HG02885 (cell line): ENCODE measurements around the gene GRIPAP1.
A peak's percentile ranks its signal among the peaks of the same experiment; 100 is the strongest.

Source experiments
- ATAC-seq: cut with Tn5 transposase; IDR thresholded peaks from one replicate; pipeline ENCODE4 v1.9.1; 2021; ENCODE audit warnings: mild to moderate bottlenecking; ENCODE audit not compliant: unreplicated experiment, poor library complexity

GRIPAP1 gene

GRCh38 chrX:48966796-48967579 is 35.1 kb downstream of the GRIPAP1 start:
- no peak for ATAC-seq

- no peak for ATAC-seq
Observed at GRCh38 chrX:48965959-48966358, 36.1 kb downstream of the GRIPAP1 start.

- no peak for ATAC-seq
Observed at GRCh38 chrX:48961585-48962091, 40.4 kb downstream of the GRIPAP1 start.

- no peak for ATAC-seq
Observed at GRCh38 chrX:48960291-48960690, 41.8 kb downstream of the GRIPAP1 start.

GRCh38 chrX:48958635-48959094 is 43.4 kb downstream of the GRIPAP1 start:
- no peak for ATAC-seq

GRCh38 chrX:48957827-48958634 is 44.0 kb downstream of the GRIPAP1 start:
- ATAC-seq: peak; percentile 85

GRCh38 chrX:48957477-48957826 is 44.6 kb downstream of the GRIPAP1 start, which contains the start of gene OTUD5:
Gene OTUD5 (minus strand): TSS chrX:48957607. CDS start chrX:48957570, 37 bp downstream.
- ATAC-seq: peak; percentile 42

GRCh38 chrX:48956728-48957414 is 45.2 kb downstream of the GRIPAP1 start:
- ATAC-seq: peak; percentile 1

GRCh38 chrX:48948589-48948988 is 53.5 kb downstream of the GRIPAP1 start:
- no peak for ATAC-seq

GRCh38 chrX:48945517-48946348 is 56.3 kb downstream of the GRIPAP1 start:
- peak; percentile 66 for ATAC-seq

GRCh38 chrX:48942895-48943294 is 59.2 kb downstream of the GRIPAP1 start:
- ATAC-seq: no peak

- ATAC-seq: no peak
Observed at GRCh38 chrX:48940404-48940955, 61.6 kb downstream of the GRIPAP1 start.

GRCh38 chrX:48939524-48940228 is 62.4 kb downstream of the GRIPAP1 start:
- ATAC-seq: no peak

GRCh38 chrX:48938721-48939425 is 63.2 kb downstream of the GRIPAP1 start:
- peak; percentile 52 for ATAC-seq

GRCh38 chrX:48937054-48937907 is 64.8 kb downstream of the GRIPAP1 start:
- ATAC-seq: peak; percentile 72

GRCh38 chrX:48936429-48937053 is 65.5 kb downstream of the GRIPAP1 start:
- no peak for ATAC-seq

- ATAC-seq: no peak
Observed at GRCh38 chrX:48935301-48935670, 66.8 kb downstream of the GRIPAP1 start.
